K562 (cell line): ENCODE results near the gene AJM1. TPM values are rescaled to one million over a fixed set of nuclear protein-coding genes. Genes with fewer than 3 reads are reported as not detected.

Experiments
- ATF1 ChIP-seq, 2 experiments: fragments of 450-650 bp in 1 of 2; IDR thresholded peaks; 2 replicates each; pipeline ENCODE4 v1.6.1; 2016; ENCODE audit warnings: missing compliant biosample characterization in 1 of 2, missing genetic modification characterization in 1 of 2
- CBX5 ChIP-seq: IDR thresholded peaks from 2 replicates; pipeline ENCODE4 v1.6.1; 2014; ENCODE audit warnings: low read depth, borderline replicate concordance
- E2F8 ChIP-seq: fragments of 450-650 bp; IDR thresholded peaks from 2 replicates; pipeline ENCODE4 v1.7.1; 2018; ENCODE audit warnings: mild to moderate bottlenecking, low read depth; ENCODE audit not compliant: partially characterized antibody
- KAT8 ChIP-seq: fragments of 450-650 bp; IDR thresholded peaks from 2 replicates; pipeline ENCODE4 v1.6.1; 2016; ENCODE audit warnings: low read depth, mild to moderate bottlenecking
- MBD2 ChIP-seq: sonication (generic); IDR thresholded peaks from 2 replicates; pipeline ENCODE4 v1.6.1; 2016; ENCODE audit warnings: low read depth, borderline replicate concordance
- MLLT1 ChIP-seq, 2 experiments: fragments of 450-650 bp; IDR thresholded peaks; 2 replicates each; pipeline ENCODE4 v1.6.1; 2016
- NCOA2 ChIP-seq, 2 experiments: fragments of 450-650 bp; IDR thresholded peaks; 2 replicates each; pipeline ENCODE4 v1.6.1; 2018; ENCODE audit warnings: mild to moderate bottlenecking in 2 of 2, moderate library complexity in 1 of 2; ENCODE audit not compliant: partially characterized antibody in 2 of 2
- NKRF ChIP-seq: fragments of 450-650 bp; IDR thresholded peaks from 2 replicates; pipeline ENCODE4 v1.6.1; 2016; ENCODE audit warnings: borderline replicate concordance
- NR0B1 ChIP-seq: fragments of 450-650 bp; IDR thresholded peaks from one replicate; pipeline ENCODE4 v1.6.1; 2018; ENCODE audit warnings: mild to moderate bottlenecking, moderate library complexity; ENCODE audit not compliant: partially characterized antibody
- NUFIP1 ChIP-seq: fragments of 450-650 bp; IDR thresholded peaks from 2 replicates; pipeline ENCODE4 v1.6.1; 2018; ENCODE audit not compliant: partially characterized antibody
- PML ChIP-seq: IDR thresholded peaks from 2 replicates; pipeline ENCODE4 v1.6.1; 2012; ENCODE audit warnings: low read length, inconsistent platforms
- TRIM24 ChIP-seq, 2 experiments: fragments of 450-650 bp; IDR thresholded peaks; 2 replicates each; pipeline ENCODE4 v1.6.1; 2016
- ZNF316 ChIP-seq: fragments of 450-650 bp; IDR thresholded peaks from 2 replicates; pipeline ENCODE4 v1.6.1; 2016
- ZNF592 ChIP-seq: fragments of 450-650 bp; IDR thresholded peaks from 2 replicates; pipeline ENCODE4 v1.6.1; 2017; ENCODE audit warnings: antibody characterized with exemption, mild to moderate bottlenecking
- ZNF668 ChIP-seq: fragments of 250-450 bp; sonication (Bioruptor Pico); IDR thresholded peaks from 2 replicates; pipeline ENCODE4 v1.8.0; 2022; ENCODE audit warnings: mild to moderate bottlenecking, inconsistent platforms
- ZNF766 ChIP-seq: fragments of 200-800 bp; sonication (Bioruptor generic); conservative IDR thresholded peaks from 2 replicates; pipeline ENCODE4 v1.6.1; 2016; ENCODE audit warnings: missing genetic modification characterization, missing compliant biosample characterization
- polyA plus RNA-seq, 8 experiments: library from polyadenylated mRNA; depleted of rRNA in 4 of 8; stranded (reverse) in 5 of 8; unstranded in 3 of 8; fragments of >200 nt; fragmentation: Nextera tagmentation in 2 of 8; fragmentation: Illumina TruSeq in 1 of 8; extraction: Ambion mirVana in 2 of 8; extraction: Trizol in 1 of 8; gene quantifications; 2 replicates each; pipeline versions ENCODE4 v1.2.1 to v1.2.3, GENCODE V29; 2011 to 2014; ENCODE audit warnings: inconsistent platforms in 1 of 8, missing spikeins in 1 of 8
- total RNA-seq, 7 experiments: library from RNA; depleted of rRNA in 6 of 7; stranded (reverse); fragments of >200 nt in 6 of 7; fragmentation: Illumina TruSeq in 2 of 7; extraction: Trizol in 2 of 7; gene quantifications; 2 replicates each; pipeline versions ENCODE4 v1.2.1 to v1.2.3, GENCODE V29; 2011 to 2021; ENCODE audit warnings: low replicate concordance in 1 of 7

The AJM1 gene
- total and polyA plus RNA-seq, 9 of the 15 experiments (the other 6 are each of a cell fraction or from before 2014, with no cell fraction given), result 0.01 to 3.7 (median 0.65) TPM; not detected in 1

GRCh38 chr9:136882109-136882946 lies 40.0 kb downstream of the AJM1 start (continued):
- no peak for TF ChIP-seq ZNF592
- no peak for TF ChIP-seq MBD2
- TF ChIP-seq ATF1 (CRISPR knock-in tag; IDR thresholded peaks at IDR 0.05), result no peak
- TF ChIP-seq ATF1 (tag; IDR thresholded peaks at IDR 0.05), result peak; percentile 21; the same call in 1 of the 2 replicates
- no peak for TF ChIP-seq CBX5
- no peak for TF ChIP-seq KAT8
- no peak for TF ChIP-seq TRIM24 (IDR thresholded peaks at IDR 0.05)
- no peak for TF ChIP-seq ZNF766 (CRISPR knock-in tag)
- TF ChIP-seq NCOA2 (IDR thresholded peaks at IDR 0.05; ENCODE audit: partially characterized antibody in 2 of 2), result no peak
- TF ChIP-seq NR0B1, result no peak
- TF ChIP-seq E2F8, result no peak
- peak in 1 of 2 experiments; percentile 98; a peak in 2 of 4 replicates for TF ChIP-seq MLLT1 (IDR thresholded peaks at IDR 0.05)
- TF ChIP-seq ZNF668 (CRISPR knock-in tag), result no peak
- peak; percentile 71; the same call in 1 of the 2 replicates for TF ChIP-seq NKRF
- no peak for TF ChIP-seq ZNF316
- no peak for TF ChIP-seq PML
- TF ChIP-seq NUFIP1, result no peak
